Right lobe of liver (tissue), 6 donors: ENCODE data around the gene NR2F1-AS1. TPM values are rescaled to one million over a fixed set of nuclear protein-coding genes. Genes with fewer than 3 reads are reported as not detected.

Experiments used
- ATAC-seq, 4 donors: fragments of 200-7000 bp; cut with Tn5 transposase; one replicate each; pipeline ENCODE4 v1.9.1; 2020; ENCODE audit warnings: mild to moderate bottlenecking in 4 of 4, moderate library complexity in 4 of 4
- DNase-seq, 3 donors: peaks; one replicate each; pipeline ENCODE4 v3.0.0-alpha.2; 2020
- H3K27ac ChIP-seq, 3 donors: fragments of 200-600 bp; one replicate each; pipeline ENCODE4 v1.8.0; 2022
- H3K27me3 ChIP-seq, 2 donors: fragments of 200-600 bp; one replicate each; pipeline ENCODE4 v1.8.0; 2022
- H3K36me3 ChIP-seq, 4 donors: fragments of 200-600 bp; sonication (generic) in 1 of 4; one replicate each; pipeline versions ENCODE4 v1.5.1 to v1.8.0; 2017 to 2022; ENCODE audit warnings: control low read depth in 1 of 4
- H3K4me1 ChIP-seq, 4 donors: fragments of 200-600 bp; sonication (generic) in 1 of 4; one replicate each; pipeline versions ENCODE4 v1.5.1 to v1.8.0; 2017 to 2022; ENCODE audit warnings: control low read depth in 1 of 4
- H3K4me3 ChIP-seq, 3 donors: fragments of 200-600 bp; one replicate each; pipeline ENCODE4 v1.8.0; 2022
- H3K9me3 ChIP-seq, 4 donors: fragments of 200-600 bp; sonication (generic) in 1 of 4; one replicate each; pipeline versions ENCODE4 v1.5.1 to v1.8.0; 2017 to 2022; ENCODE audit warnings: control low read depth in 1 of 4
- CTCF ChIP-seq, 4 donors: fragments of 200-600 bp in 3 of 4; fragments of 450-650 bp in 1 of 4; IDR thresholded peaks; one replicate each; pipeline versions ENCODE4 v1.5.1 to v1.8.0; 2016 to 2022; ENCODE audit warnings: antibody characterized with exemption in 4 of 4, mild to moderate bottlenecking in 2 of 4
- POLR2A ChIP-seq: fragments of 450-650 bp; IDR thresholded peaks from one replicate; pipeline ENCODE4 v1.6.1; 2017; ENCODE audit warnings: antibody characterized with exemption, mild to moderate bottlenecking
- WGBS: methylation state at CpG from one replicate; pipeline ENCODE4 v1.1.6; 2018; ENCODE audit warnings: low coverage, low lambda C conversion rate; ENCODE audit not compliant: insufficient coverage; ENCODE audit errors: missing lambda C conversion rate; 5-methylcytosine and 5-hydroxymethylcytosine counted together
- intact Hi-C, 2 donors: fragments of 100-400 bp; cut with DNase I; formaldehyde crosslinking; loops; one replicate each; pipeline versions ENCODE4 v1.11.2 to v1.14.1; 2022
- total RNA-seq, 6 experiments: library from RNA; depleted of rRNA in 2 of 6; stranded (reverse); fragments of >200 nt in 2 of 6; fragmentation: NEBNext Ultra II Directional in 3 of 6; extraction: Animal tissue kit (Norgen Biotek cat#: 25700) in 3 of 6; gene quantifications; one replicate each; pipeline versions ENCODE4 v1.1.0 to v1.2.4, GENCODE V29; 2016 to 2023
- donor health status: DM: no; HTN: yes; CAD: no.
- donor health status: DM: no; HTN: no; CAD: no.
- donor health status: DM: no; HTN: no; CAD: no.
- donor health status: DM: no; HTN: yes; CAD: no.
- donor health status: DM: no; HTN: yes; CAD: no.

NR2F1-AS1 gene
- total RNA-seq, 6 experiments from 2014 or later: 1.2 to 3.8 (median 2.3) TPM

GRCh38 chr5:93584596-93585040, 3.6 kb upstream of the NR2F1-AS1 start:
- H3K9me3 ChIP-seq: no peaks in the 10 kb centered on the region
- TF ChIP-seq POLR2A (no peak), CTCF (IDR thresholded peaks at IDR 0.05) (no peak)
- no peak for ATAC-seq
- no peaks in the 10 kb centered on the region for H3K36me3 ChIP-seq
- 4% methylated on average over 12 of the region's 48 CpGs for WGBS
- H3K27ac ChIP-seq: peak overlapping the region in 2 of 3 donors; percentile 60 to 67
- H3K4me1 ChIP-seq: peaks cover 0 to 16% (median 0%) of the 10 kb centered on the region in 4 donors
- H3K27me3 ChIP-seq: no peaks in the 10 kb centered on the region
- H3K4me3 ChIP-seq: peak overlapping the region; percentile 30 to 57 (median 47)
- no peak for DNase-seq
- intact Hi-C loops: no loop called here

GRCh38 chr5:93583768-93584595, 3.0 kb upstream of the NR2F1-AS1 start:
- peak in 2 of 4 donors; percentile 2 to 3 for ATAC-seq
- Histone ChIP-seq H3K4me1 (peaks cover 0 to 16% (median 0%) of the 10 kb centered on the region in 4 donors), H3K36me3 (no peaks in the 10 kb centered on the region), H3K9me3 (no peaks in the 10 kb centered on the region), H3K4me3 (peak overlapping the region; percentile 30 to 57 (median 47)), H3K27ac (peak overlapping the region; percentile 27 to 67 (median 60)), H3K27me3 (no peaks in the 10 kb centered on the region)
- intact Hi-C loops: no loop called here
- DNase-seq: peak in 1 of 3 donors; percentile 43
- TF ChIP-seq CTCF (IDR thresholded peaks at IDR 0.05): no peak
- TF ChIP-seq POLR2A: no peak
- 1% methylated on average over 34 of the region's 110 CpGs for WGBS

GRCh38 chr5:93583439-93583767, 2.4 kb upstream of the NR2F1-AS1 start:
- TF ChIP-seq CTCF (IDR thresholded peaks at IDR 0.05) (no peak), POLR2A (no peak)
- Histone ChIP-seq H3K27me3 (peaks cover 0 to 1% of the 10 kb centered on the region in 2 donors), H3K4me1 (peaks cover 0 to 16% (median 0%) of the 10 kb centered on the region in 4 donors), H3K4me3 (peak overlapping the region; percentile 30 to 57 (median 47)), H3K27ac (peak overlapping the region; percentile 27 to 66 (median 60)), H3K9me3 (no peaks in the 10 kb centered on the region), H3K36me3 (no peaks in the 10 kb centered on the region)
- 3% methylated on average over 4 of the region's 4 CpGs for WGBS
- intact Hi-C loops: no loop called here
- no peak for DNase-seq
- ATAC-seq: no peak

GRCh38 chr5:93582677-93583438, 1.8 kb upstream of the NR2F1-AS1 start, which contains the start of gene NR2F1:
Gene NR2F1, plus strand, starts transcription at chr5:93583222. Its CDS starts 1,802 bp downstream, at chr5:93585024.
- Histone ChIP-seq H3K4me1 (peaks cover 0 to 16% (median 0%) of the 10 kb centered on the region in 4 donors), H3K27ac (peak within 1 kb of the TSS; percentile 27 to 66 (median 60)), H3K9me3 (no peaks in the 10 kb centered on the region), H3K27me3 (peaks cover 0 to 4% of the 10 kb centered on the region in 2 donors), H3K36me3 (no peaks in the 10 kb centered on the region), H3K4me3 (peak within 1 kb of the TSS; percentile 30 to 57 (median 47))
- peak; percentile 53 to 56 (median 54) for ATAC-seq
- DNase-seq: peak in 1 of 3 donors; percentile 61
- WGBS: 1% methylated on average over 17 of the region's 21 CpGs
- intact Hi-C loops: no loop called here
- TF ChIP-seq POLR2A: peak; percentile 21
- TF ChIP-seq CTCF (IDR thresholded peaks at IDR 0.05): peak in 1 of 4 donors; percentile 73
